Natural killer cell treated with Interleukin-12 subunit alpha and Interleukin-12 subunit beta and Interleukin-15 and Interleukin-18, amount 100 ng/mL, for 72 hours (primary cell): ENCODE results near the gene OOEP. TPM values are rescaled to one million over a fixed set of nuclear protein-coding genes. Genes with fewer than 3 reads are reported as not detected.
"Not testable (repeated sequence)": the region's sequence is repeated elsewhere in the genome, so short reads cannot be mapped to it uniquely, and the experiment has no call there.

ENCODE experiments used
- ATAC-seq, 2 donors: fragments of 150-1000 bp; cut with Tn5 transposase in 1 of 2; sonication (Bioruptor Pico), chemical (Tn5 transposase) in 1 of 2; 2 replicates each; pipeline ENCODE4 v1.10.0; 2021
- DNase-seq: peaks from one replicate; pipeline ENCODE4 v3.0.0; 2022; ENCODE audit warnings: low spot score
- H3K27ac Mint-ChIP-seq, 2 donors: 1 replicate in 1 of 2; 2 replicates in 1 of 2; pipeline ENCODE4 v1.8.0; 2022; ENCODE audit warnings: mixed read lengths in 2 of 2, mild to moderate bottlenecking in 1 of 2, moderate library complexity in 1 of 2
- H3K27me3 Mint-ChIP-seq, 2 donors: 1 replicate in 1 of 2; 2 replicates in 1 of 2; pipeline ENCODE4 v1.8.0; 2022; ENCODE audit warnings: mixed read lengths in 2 of 2
- H3K36me3 Mint-ChIP-seq: one replicate; pipeline ENCODE4 v1.8.0; 2022; ENCODE audit warnings: mixed read lengths
- H3K4me1 Mint-ChIP-seq, 2 donors: 1 replicate in 1 of 2; 2 replicates in 1 of 2; pipeline ENCODE4 v1.8.0; 2022; ENCODE audit warnings: low read depth in 2 of 2, mixed read lengths in 2 of 2, mild to moderate bottlenecking in 1 of 2
- H3K4me3 Mint-ChIP-seq: one replicate; pipeline ENCODE4 v1.8.0; 2022; ENCODE audit warnings: mixed read lengths
- H3K9me3 Mint-ChIP-seq: 2 replicates; pipeline ENCODE4 v1.8.0; 2022; ENCODE audit warnings: mixed read lengths
- total RNA-seq, 2 donors: library from RNA; stranded (reverse); gene quantifications; one replicate each; pipeline ENCODE4 v1.2.3, GENCODE V29; 2022

Gene OOEP
- total RNA-seq, 2 donors from 2014 or later = not detected

DNA sequence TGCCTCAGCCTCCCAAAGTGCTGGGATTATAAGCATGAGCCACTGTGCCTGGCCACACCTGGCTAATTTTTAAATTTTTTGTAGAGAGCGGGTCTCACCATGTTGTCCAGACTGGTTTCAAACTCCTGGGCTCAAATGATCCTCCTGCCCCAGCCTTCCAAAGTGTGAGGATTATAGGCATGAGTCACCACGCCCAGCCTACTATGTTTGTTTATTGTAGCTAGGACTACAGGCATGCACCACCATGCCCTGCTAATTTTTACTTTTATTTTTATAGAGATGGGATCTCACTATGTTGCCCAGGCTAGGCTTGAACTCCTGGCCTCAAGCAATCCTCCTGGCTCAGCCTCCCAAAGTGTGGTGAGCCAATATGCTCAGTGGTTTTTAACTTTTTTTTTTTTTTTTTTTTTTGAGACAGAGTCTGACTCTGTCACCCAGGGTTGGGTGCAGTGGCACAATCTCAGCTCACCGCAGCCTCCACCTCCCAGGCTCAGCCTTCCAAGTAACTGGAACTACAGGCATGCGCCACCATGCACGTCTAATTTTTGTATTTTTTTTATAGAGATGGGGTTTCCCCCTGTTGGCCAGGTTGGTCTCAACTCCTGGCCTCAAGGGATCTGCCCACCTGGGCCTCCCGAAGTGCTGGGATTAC is 12.9 kb upstream of the OOEP start:
- H3K4me3 Mint-ChIP-seq = no peak overlapping the region
- ATAC-seq (no peak), DNase-seq (no peak)
- no peaks in the 10 kb centered on the region for H3K9me3 Mint-ChIP-seq
- no peak overlapping the region for H3K27ac Mint-ChIP-seq
- H3K27me3 Mint-ChIP-seq = no peaks in the 10 kb centered on the region
- H3K4me1 Mint-ChIP-seq = no peaks in the 10 kb centered on the region
- H3K36me3 Mint-ChIP-seq = no peaks in the 10 kb centered on the region

DNA sequence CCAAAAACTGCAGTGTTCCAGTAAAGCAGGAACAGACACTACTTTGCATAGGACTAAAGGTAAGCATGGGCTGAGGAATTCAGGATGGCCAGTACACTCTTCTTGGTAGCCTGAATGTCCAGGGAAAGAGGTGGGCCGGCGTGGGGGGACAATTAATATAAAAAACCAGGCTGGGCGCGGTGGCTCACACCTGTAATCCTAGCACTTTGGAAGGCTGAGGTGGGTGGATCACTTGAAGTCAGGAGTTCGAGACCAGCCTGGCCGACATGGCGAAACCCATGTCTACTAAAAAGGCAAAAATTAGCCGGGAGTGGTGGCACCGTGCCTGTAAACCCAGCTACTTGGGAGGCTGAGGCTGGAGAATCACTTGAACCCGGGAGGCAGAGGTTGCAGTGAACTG is 11.8 kb upstream of the OOEP start:
- H3K4me3 Mint-ChIP-seq, H3K27me3 Mint-ChIP-seq: not testable (repeated sequence)

DNA sequence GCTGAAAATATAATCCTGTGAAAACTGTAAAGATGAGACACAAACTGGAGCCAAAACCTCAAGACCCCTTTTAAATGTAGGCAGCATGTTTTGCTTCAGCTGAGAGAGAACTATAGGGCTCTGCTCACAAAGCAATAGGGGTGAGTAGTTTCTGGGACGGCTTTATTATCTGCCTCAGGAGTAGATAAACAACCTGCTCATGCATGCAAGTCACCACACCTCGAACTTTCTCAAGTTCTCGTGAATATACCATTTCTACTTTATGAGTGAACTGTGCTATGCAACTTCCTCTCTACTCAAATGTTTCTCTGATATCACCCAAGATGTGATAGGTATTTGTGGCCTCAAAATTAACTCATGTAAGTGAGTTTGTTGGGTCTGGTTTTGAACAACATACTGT is 7.5 kb upstream of the OOEP start:
- H3K36me3 Mint-ChIP-seq = no peaks in the 10 kb centered on the region
- H3K4me1 Mint-ChIP-seq = no peaks in the 10 kb centered on the region
- no peaks in the 10 kb centered on the region for H3K9me3 Mint-ChIP-seq
- ATAC-seq = no peak
- no peak for DNase-seq
- H3K27ac Mint-ChIP-seq = no peak overlapping the region
- H3K27me3 Mint-ChIP-seq = no peaks in the 10 kb centered on the region
- H3K4me3 Mint-ChIP-seq = no peak overlapping the region

More for the DNA sequence above, 11.8 kb upstream of the OOEP start:
- not testable (repeated sequence) for H3K9me3 Mint-ChIP-seq, DNase-seq, H3K36me3 Mint-ChIP-seq, H3K4me1 Mint-ChIP-seq, H3K27ac Mint-ChIP-seq, ATAC-seq

DNA sequence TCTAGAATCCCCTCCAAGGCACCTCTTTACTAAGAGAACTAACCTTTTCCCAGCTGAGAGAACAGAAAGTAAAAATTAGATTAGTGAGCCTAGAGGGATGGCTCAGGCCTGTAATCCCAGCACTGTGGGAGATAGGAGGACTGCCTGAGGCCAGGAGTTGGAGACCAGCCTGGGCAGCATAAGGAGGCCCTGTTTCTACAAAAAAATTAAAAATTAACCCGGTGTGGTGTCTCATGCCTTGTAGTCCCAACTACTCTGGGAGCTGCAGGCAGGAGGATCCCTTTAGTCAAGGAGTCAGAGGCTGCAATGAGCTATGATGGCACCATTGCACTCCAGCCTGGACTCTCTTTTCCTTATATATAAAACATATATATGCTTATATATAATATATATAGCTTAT is 5.5 kb upstream of the OOEP start:
- H3K36me3 Mint-ChIP-seq = no peaks in the 10 kb centered on the region
- DNase-seq (no peak), ATAC-seq (no peak)
- no peak overlapping the region for H3K4me3 Mint-ChIP-seq
- H3K4me1 Mint-ChIP-seq = no peaks in the 10 kb centered on the region
- no peaks in the 10 kb centered on the region for H3K9me3 Mint-ChIP-seq
- H3K27me3 Mint-ChIP-seq = no peaks in the 10 kb centered on the region
- no peak overlapping the region for H3K27ac Mint-ChIP-seq

DNA sequence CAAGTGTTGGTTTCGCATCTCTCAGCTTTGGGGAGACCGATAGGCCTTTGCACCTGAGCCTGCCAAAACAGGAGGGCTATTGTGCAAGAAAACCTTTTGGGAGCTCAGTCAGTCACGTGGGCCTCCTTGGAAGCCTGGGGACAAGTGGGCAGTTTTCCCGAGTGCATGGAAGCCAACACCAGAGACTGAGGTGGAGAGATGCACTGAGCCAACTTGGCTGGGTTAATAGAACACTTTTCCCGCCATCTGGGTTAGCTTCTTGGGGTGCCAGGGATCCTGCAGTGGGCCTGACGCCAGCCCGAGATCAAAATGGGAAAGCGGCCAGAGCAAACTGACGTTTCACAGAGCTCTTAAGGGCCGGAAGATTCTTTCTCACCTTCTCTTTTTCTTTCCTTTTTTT is 2.8 kb upstream of the OOEP start:
- Mint-ChIP-seq H3K9me3 (no peaks in the 10 kb centered on the region), H3K4me1 (no peaks in the 10 kb centered on the region), H3K36me3 (no peaks in the 10 kb centered on the region), H3K27ac (no peak overlapping the region), H3K4me3 (no peak overlapping the region), H3K27me3 (no peaks in the 10 kb centered on the region)
- ATAC-seq = no peak
- DNase-seq = no peak

DNA sequence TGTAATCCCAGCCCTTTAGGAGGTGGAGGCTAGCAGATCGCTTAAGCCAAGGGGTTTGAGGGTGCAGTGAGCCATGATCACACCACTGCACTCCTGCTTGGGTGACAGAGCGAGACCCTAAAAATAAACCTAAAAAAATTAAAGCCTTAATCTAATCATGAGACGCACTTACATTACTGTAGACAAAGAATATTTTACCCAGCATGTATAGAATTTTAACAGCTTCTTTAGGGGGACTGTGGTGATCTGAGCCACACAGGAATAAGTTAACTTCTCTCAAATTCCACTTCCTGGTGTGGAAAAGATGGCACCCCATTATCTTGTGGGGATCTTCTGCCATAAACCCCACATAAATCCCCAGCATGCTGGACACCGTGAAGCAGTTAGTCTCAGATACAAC is 2.3 kb upstream of the OOEP start:
- H3K27ac Mint-ChIP-seq = no peak overlapping the region
- no peak overlapping the region for H3K4me3 Mint-ChIP-seq
- ATAC-seq = no peak
- H3K27me3 Mint-ChIP-seq = no peaks in the 10 kb centered on the region
- H3K4me1 Mint-ChIP-seq = no peaks in the 10 kb centered on the region
- H3K9me3 Mint-ChIP-seq = no peaks in the 10 kb centered on the region
- DNase-seq = no peak
- H3K36me3 Mint-ChIP-seq = no peaks in the 10 kb centered on the region

DNA sequence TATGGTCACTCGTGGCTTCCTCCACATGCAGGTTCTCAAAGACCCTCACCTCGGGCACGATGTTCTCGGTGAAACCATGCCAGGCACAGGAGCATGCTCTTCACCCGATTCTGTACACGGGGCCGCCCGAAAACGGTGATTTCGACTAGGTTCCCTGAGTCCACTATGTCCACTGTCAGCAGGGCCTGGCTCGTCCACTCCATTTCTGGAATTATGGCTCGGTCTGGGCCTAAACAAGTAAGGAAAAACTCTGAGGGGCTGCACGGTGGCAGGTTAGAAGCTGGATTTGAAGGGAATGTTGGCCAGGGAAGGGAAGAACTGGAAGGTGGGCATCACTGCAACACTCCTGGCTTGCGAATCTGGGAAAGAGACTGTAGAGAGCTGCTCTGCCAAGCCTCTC is 540 bp downstream of the OOEP start:
- Mint-ChIP-seq H3K9me3 (no peaks in the 10 kb centered on the region), H3K36me3 (no peaks in the 10 kb centered on the region), H3K27me3 (peaks cover 0 to 3% of the 10 kb centered on the region in 2 donors), H3K4me1 (no peaks in the 10 kb centered on the region), H3K4me3 (no peak overlapping the region), H3K27ac (no peak overlapping the region)
- no peak for DNase-seq
- ATAC-seq = no peak

DNA sequence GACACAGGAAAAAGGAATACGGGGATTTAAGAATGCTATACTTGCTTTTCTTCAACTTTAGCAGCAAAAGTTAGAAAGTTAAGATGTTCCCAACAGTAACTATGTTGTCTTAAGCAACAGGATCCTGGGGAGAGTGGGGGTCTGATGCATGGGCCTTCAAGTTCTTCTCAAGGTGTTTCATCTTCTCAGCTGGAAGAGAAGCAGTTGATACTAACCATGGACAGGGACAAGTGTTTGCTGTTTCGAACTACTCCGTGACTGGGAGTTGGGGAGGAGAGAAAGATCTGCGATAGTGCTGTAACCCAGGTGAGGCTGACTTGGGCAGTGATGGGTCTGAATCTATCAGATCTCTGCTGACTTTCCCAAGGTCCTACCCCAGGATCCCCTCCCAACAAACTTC is 1.0 kb downstream of the OOEP start:
- Mint-ChIP-seq H3K9me3 (no peaks in the 10 kb centered on the region), H3K27me3 (peaks cover 0 to 3% of the 10 kb centered on the region in 2 donors), H3K27ac (no peak overlapping the region), H3K4me3 (no peak overlapping the region), H3K4me1 (no peaks in the 10 kb centered on the region), H3K36me3 (no peaks in the 10 kb centered on the region)
- no peak for DNase-seq
- ATAC-seq = no peak

DNA sequence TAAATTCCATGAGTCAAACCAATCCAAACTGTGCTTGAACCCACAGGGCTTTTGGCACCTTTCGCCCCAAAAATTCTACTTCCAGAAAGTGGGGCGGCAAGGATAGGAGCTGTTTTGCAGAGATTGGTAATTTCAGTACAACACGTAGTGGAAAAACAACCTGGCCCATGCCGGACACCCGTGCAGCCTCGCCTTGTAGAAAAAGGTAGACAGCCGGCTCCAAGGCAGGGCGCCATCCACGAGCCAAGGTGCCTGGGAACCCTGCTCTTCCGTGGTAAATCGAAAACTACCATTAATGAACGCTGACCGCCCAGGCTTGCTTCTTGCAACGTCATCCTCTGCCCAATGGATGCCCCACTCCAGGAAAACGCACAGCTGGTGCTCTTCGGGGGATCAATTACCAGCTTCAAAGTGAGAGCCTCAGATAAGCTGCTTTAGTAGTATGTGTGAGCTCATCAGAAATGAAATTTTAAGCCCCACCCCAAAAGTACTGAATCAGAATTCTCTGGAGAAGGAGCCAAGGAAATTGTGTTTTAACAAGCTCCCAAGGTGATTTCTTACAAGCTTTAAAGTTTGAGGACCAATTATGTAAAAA is 1.8 kb downstream of the OOEP start:
- DNase-seq (no peak), ATAC-seq (no peak)
- no peaks in the 10 kb centered on the region for H3K4me1 Mint-ChIP-seq
- no peaks in the 10 kb centered on the region for H3K36me3 Mint-ChIP-seq
- peaks cover 0 to 3% of the 10 kb centered on the region in 2 donors for H3K27me3 Mint-ChIP-seq
- H3K4me3 Mint-ChIP-seq = no peak overlapping the region
- H3K27ac Mint-ChIP-seq = no peak overlapping the region
- no peaks in the 10 kb centered on the region for H3K9me3 Mint-ChIP-seq

DNA sequence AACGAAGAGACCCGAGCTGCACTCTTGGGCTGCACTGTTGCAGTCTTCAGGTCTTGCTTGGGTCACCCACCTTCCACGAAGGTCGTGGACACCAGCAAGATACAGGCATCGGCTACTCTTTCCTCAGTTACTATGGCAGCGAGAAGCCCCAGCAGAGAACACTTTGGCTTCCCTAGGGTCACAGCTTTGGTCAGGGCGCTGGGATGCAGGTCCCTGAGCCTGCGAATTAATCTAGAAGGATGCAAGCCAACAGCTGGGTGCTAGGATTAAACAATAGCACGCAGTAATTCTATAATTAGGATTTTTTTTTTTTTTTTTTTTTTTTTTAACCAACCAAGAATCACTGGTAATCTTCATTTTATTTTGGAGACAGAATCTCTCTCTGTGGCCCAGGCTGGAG is 5.1 kb downstream of the OOEP start:
- DNase-seq (no peak), ATAC-seq (no peak)
- no peaks in the 10 kb centered on the region for H3K36me3 Mint-ChIP-seq
- no peak overlapping the region for H3K27ac Mint-ChIP-seq
- H3K4me3 Mint-ChIP-seq = no peak overlapping the region
- H3K4me1 Mint-ChIP-seq = no peaks in the 10 kb centered on the region
- peaks cover 0 to 8% of the 10 kb centered on the region in 2 donors for H3K27me3 Mint-ChIP-seq
- H3K9me3 Mint-ChIP-seq = no peaks in the 10 kb centered on the region

DNA sequence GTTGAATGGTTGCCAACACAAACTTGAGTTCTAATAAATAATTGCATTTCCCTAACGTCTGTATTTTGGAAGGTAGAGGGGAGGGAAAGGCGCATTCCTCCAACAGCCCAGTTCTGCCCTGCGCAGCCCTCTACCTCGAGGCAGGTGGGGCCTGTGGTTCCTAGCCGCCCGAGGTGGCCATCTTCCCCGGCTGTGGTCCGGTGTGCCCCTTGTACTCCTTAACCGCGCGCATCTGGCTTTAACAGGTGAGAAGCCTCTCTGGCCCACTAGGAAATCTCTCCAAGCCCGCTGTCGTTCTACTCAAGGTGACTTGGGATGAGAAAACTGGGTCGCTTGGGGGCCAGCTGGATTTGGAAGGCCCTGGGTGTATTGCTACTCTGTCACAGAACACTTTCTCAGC is 5.6 kb downstream of the OOEP start:
- ATAC-seq (no peak), DNase-seq (no peak)
- no peaks in the 10 kb centered on the region for H3K4me1 Mint-ChIP-seq
- no peak overlapping the region for H3K4me3 Mint-ChIP-seq
- H3K36me3 Mint-ChIP-seq = no peaks in the 10 kb centered on the region
- no peak overlapping the region for H3K27ac Mint-ChIP-seq
- peaks cover 0 to 8% of the 10 kb centered on the region in 2 donors for H3K27me3 Mint-ChIP-seq
- H3K9me3 Mint-ChIP-seq = no peaks in the 10 kb centered on the region

DNA sequence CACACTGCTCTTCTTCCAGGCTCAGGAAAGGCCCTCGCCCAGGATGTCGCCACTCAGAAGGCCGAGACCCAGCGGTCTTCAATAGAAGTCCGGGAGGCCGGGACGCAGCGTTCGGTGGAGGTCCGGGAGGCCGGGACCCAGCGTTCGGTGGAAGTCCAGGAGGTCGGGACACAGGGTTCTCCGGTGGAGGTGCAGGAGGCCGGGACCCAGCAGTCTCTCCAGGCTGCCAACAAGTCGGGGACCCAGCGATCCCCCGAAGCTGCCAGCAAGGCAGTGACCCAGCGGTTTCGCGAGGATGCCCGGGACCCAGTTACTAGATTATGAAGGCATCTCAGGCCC is 6.2 kb downstream of the OOEP start:
- no peak for ATAC-seq
- H3K27ac Mint-ChIP-seq = no peak overlapping the region

DNA sequence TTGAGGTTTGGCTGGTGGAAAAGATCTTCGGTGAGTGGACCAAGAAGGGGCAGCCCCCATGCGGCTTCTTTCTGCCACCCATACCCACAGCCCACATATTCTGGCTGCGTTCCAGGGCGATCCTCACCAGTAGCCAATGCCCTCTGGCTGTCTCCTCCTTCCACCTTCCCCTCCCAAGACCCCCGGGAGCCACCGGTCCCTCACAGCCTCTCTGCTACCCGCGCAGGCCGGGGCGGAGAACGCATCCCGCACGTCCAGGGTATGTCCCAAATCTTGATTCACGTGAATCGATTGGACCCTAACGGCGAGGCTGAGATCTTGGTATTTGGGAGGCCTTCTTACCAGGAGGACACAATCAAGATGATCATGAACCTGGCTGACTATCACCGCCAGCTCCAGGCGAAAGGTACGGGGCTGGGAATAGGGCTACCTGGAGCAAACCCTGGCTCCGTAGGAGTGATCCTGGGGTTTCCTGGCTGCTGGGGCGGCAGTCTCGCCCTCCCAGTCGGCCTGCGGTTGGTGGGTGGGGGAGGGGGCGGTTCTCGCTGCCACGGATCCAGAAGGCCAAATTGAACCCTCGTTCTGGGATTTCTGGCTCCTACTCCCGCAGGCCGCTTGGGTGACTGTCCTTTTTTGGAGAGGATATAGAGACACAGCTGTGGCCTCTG is 6.7 kb downstream of the OOEP start:
- peaks cover 0 to 8% of the 10 kb centered on the region in 2 donors for H3K27me3 Mint-ChIP-seq
- ATAC-seq = no peak
- H3K4me1 Mint-ChIP-seq = no peaks in the 10 kb centered on the region
- no peaks in the 10 kb centered on the region for H3K36me3 Mint-ChIP-seq
- no peak overlapping the region for H3K4me3 Mint-ChIP-seq
- H3K27ac Mint-ChIP-seq = no peak overlapping the region
- H3K9me3 Mint-ChIP-seq = no peaks in the 10 kb centered on the region
- DNase-seq = no peak

More for the DNA sequence above, 6.2 kb downstream of the OOEP start:
- Mint-ChIP-seq H3K4me3 (no peak overlapping the region), H3K4me1 (no peaks in the 10 kb centered on the region), H3K27me3 (peaks cover 0 to 8% of the 10 kb centered on the region in 2 donors), H3K9me3 (no peaks in the 10 kb centered on the region), H3K36me3 (no peaks in the 10 kb centered on the region)
- DNase-seq = no peak

DNA sequence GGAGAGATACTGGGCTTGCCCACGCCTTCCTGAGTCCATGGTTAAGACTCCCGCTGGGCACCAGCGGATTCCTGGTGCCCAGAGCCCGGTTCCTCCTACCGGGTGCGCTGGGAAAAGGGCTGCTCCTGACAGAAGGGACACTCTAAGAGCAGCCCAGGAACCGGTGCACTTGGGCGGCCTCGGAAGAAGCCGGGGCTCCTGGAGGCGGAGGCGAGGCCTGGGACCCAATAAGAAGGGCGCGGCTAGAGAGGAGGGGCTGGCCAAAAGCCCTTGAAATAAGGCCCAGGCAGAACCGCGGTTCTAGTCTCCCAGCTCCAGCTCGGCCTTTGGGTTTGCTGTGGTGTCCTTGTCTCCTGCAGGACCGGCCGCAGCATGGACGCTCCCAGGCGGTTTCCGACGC is 7.3 kb downstream of the OOEP start, which contains the start of gene KHDC3L:
KHDC3L (plus strand) TSS at position 301 of the 400 bp plus-strand sequence; CDS start at position 373, 72 bp downstream.
- no peaks in the 10 kb centered on the region for H3K36me3 Mint-ChIP-seq
- H3K27ac Mint-ChIP-seq = no peak within 1 kb of the TSS
- H3K4me3 Mint-ChIP-seq = no peak within 1 kb of the TSS
- ATAC-seq = no peak
- peaks cover 0 to 8% of the 10 kb centered on the region in 2 donors for H3K27me3 Mint-ChIP-seq
- no peaks in the 10 kb centered on the region for H3K4me1 Mint-ChIP-seq
- no peak for DNase-seq
- H3K9me3 Mint-ChIP-seq = no peaks in the 10 kb centered on the region
